DMS53 treated with DMSO at 0.1 percent for 48 hours (cell line): ENCODE measurements around the gene FOXI2.

Source experiments
- DNase-seq: peaks from one replicate; lab custom pipeline; 2025; ENCODE audit not compliant: unreplicated experiment; lab: John Stamatoyannopoulos, UW

The FOXI2 gene

GRCh38 chr10:127736915-127737562 is at the start of gene FOXI2:
FOXI2 (plus strand) TSS chr10:127737185; CDS start chr10:127737274, 89 bp downstream.
- DNase-seq: no peak

DNA sequence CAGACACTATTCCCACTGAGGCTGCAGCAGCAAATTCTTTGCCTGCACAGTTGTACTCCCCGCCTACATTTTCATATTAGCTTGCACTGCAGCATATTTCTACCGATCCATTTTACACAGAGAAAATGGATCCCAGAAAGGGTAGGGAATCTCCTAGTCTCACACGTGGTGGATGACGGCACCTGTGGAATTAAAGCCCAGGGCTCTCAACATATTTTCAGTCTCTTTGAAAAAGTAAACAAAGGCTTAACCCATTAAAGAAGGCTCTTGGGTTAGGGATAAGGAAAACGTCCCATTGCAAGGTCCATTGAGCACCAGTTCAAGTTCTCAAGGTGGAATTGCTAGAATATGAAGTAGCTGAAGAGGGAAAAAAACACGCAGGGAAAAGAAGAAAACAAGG is 49.4 kb upstream of the FOXI2 start:
- DNase-seq: no peak

GRCh38 chr10:127690176-127690835 is 46.7 kb upstream of the FOXI2 start:
- DNase-seq: no peak

DNA sequence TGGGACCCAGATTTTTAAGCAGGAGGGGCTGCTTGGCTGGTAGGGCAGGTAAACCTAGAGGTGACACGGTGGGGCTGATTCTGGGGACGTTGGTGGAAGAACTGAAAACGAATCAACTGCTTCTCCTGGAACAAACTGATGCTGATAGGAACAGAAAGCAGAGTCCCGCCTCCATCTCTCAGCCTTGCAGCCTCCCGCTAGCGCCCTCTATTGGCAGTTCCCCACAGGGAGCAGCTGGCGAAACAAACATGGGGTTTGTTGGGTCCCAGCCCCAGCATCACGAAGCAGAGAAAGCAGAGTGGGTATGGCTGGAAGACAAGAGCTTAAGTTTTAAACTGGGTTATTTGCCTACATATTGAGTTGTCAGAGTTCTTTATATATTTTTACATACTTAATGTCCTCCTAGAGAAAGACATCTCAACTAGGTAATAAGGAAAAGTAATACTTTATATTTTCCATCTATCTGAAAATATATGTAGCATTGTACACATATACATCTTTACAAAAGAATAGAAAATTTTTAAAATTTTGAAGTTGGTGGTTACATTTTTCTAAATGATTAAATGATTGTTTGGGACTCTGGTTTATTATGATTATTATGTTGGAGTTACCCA is 42.3 kb upstream of the FOXI2 start:
- DNase-seq: peak; percentile 3

GRCh38 chr10:127695431-127695830 is 41.6 kb upstream of the FOXI2 start:
- DNase-seq: no peak

- DNase-seq: no peak
Measured at GRCh38 chr10:127698886-127699285, 38.1 kb upstream of the FOXI2 start.

- no peak for DNase-seq
Measured at GRCh38 chr10:127699311-127699710, 37.7 kb upstream of the FOXI2 start.

GRCh38 chr10:127702271-127702670 is 34.7 kb upstream of the FOXI2 start:
- no peak for DNase-seq

DNA sequence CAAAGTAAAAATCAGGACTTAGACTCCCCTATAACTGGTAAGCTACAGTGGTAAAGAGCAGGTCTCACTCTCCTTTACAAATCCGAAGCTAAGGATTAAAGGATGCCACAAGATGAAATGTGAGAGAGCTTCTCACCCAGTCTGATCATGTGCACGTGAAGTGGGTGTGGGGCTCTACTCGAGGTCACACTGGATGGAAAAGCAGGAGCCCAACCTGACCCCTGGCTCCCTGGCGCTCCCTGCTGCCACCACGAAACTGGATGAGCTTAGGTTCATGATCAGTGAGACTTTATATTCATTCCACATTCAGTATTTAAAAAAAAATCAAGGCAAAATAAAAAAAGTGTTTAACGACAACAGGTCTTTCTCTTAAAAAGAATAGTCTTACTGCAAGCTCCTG is 21.7 kb upstream of the FOXI2 start:
- no peak for DNase-seq

- DNase-seq: peak; percentile 19
Measured at GRCh38 chr10:127715782-127716378, 21.1 kb upstream of the FOXI2 start.

- DNase-seq: no peak
Measured at GRCh38 chr10:127720142-127720541, 16.8 kb upstream of the FOXI2 start.

GRCh38 chr10:127720903-127721302 is 16.1 kb upstream of the FOXI2 start:
- DNase-seq: no peak

- DNase-seq: no peak
Measured at GRCh38 chr10:127734753-127735152, 2.2 kb upstream of the FOXI2 start.

- DNase-seq: no peak
Measured at GRCh38 chr10:127735156-127735555, 1.8 kb upstream of the FOXI2 start.

- no peak for DNase-seq
Measured at GRCh38 chr10:127735723-127736221, 1.2 kb upstream of the FOXI2 start.

- no peak for DNase-seq
Measured at GRCh38 chr10:127736222-127736914, 617 bp upstream of the FOXI2 start.

- DNase-seq: no peak
Measured at GRCh38 chr10:127737563-127738511, 852 bp downstream of the FOXI2 start.

- no peak for DNase-seq
Measured at GRCh38 chr10:127738512-127739424, 1.8 kb downstream of the FOXI2 start.

DNA sequence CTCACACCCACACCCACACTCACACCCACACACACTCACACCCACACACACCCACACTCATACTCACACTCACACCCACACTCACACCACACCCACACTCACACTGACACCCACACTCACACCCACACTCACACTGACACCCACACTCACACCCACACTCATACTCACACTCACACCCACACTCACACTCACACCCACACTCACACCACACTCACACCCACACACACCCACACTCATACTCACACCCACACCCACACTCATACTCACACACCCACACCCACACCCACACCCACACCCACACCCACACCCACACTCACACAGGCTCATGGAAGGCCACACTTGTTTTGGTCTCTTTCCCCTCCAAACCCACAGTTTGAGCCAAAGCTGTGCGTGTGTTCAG is 2.9 kb downstream of the FOXI2 start:
- no peak for DNase-seq
